ENCODE data around the gene PEDS1. TPM values are rescaled to one million over a fixed set of nuclear protein-coding genes. Genes with fewer than 3 reads are reported as not detected.

PEDS1 gene
- total and polyA plus RNA-seq, 10 of the 15 experiments (the other 5 are each of a cell fraction or from before 2014, with no cell fraction given), result 1.7 to 25.6 (median 16.8) TPM

DNA sequence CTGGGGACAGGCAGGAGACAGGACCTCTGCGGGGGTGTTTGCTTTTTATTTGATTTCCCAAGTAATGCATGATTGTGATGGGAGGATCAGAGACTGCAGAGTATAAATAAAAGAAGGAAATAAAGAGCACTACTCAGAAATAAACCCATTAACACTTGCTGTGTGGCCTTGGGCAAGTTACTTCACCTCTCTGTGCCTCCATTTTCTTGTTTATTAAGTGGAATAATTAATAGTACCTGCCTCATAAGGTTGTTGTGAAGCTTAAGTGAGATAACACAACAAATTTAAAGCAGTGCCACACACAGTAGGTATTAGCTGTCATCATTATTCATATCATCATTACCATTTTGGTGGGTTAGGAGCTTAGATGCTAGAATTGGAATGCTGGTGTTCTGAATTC is 45.2 kb upstream of the PEDS1 start (continued):
- TF ChIP-seq, protein P1, sequence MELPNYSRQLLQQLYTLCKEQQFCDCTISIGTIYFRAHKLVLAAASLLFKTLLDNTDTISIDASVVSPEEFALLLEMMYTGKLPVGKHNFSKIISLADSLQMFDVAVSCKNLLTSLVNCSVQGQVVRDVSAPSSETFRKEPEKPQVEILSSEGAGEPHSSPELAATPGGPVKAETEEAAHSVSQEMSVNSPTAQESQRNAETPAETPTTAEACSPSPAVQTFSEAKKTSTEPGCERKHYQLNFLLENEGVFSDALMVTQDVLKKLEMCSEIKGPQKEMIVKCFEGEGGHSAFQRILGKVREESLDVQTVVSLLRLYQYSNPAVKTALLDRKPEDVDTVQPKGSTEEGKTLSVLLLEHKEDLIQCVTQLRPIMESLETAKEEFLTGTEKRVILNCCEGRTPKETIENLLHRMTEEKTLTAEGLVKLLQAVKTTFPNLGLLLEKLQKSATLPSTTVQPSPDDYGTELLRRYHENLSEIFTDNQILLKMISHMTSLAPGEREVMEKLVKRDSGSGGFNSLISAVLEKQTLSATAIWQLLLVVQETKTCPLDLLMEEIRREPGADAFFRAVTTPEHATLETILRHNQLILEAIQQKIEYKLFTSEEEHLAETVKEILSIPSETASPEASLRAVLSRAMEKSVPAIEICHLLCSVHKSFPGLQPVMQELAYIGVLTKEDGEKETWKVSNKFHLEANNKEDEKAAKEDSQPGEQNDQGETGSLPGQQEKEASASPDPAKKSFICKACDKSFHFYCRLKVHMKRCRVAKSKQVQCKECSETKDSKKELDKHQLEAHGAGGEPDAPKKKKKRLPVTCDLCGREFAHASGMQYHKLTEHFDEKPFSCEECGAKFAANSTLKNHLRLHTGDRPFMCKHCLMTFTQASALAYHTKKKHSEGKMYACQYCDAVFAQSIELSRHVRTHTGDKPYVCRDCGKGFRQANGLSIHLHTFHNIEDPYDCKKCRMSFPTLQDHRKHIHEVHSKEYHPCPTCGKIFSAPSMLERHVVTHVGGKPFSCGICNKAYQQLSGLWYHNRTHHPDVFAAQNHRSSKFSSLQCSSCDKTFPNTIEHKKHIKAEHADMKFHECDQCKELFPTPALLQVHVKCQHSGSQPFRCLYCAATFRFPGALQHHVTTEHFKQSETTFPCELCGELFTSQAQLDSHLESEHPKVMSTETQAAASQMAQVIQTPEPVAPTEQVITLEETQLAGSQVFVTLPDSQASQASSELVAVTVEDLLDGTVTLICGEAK (IDR thresholded peaks at IDR 0.05; ENCODE audit: borderline replicate concordance), result no peak
- TF ChIP-seq, protein P2, sequence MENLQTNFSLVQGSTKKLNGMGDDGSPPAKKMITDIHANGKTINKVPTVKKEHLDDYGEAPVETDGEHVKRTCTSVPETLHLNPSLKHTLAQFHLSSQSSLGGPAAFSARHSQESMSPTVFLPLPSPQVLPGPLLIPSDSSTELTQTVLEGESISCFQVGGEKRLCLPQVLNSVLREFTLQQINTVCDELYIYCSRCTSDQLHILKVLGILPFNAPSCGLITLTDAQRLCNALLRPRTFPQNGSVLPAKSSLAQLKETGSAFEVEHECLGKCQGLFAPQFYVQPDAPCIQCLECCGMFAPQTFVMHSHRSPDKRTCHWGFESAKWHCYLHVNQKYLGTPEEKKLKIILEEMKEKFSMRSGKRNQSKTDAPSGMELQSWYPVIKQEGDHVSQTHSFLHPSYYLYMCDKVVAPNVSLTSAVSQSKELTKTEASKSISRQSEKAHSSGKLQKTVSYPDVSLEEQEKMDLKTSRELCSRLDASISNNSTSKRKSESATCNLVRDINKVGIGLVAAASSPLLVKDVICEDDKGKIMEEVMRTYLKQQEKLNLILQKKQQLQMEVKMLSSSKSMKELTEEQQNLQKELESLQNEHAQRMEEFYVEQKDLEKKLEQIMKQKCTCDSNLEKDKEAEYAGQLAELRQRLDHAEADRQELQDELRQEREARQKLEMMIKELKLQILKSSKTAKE (IDR thresholded peaks at IDR 0.05; ENCODE audit: low read depth, poor library complexity, severe bottlenecking), result no peak
- TF ChIP-seq CHD2 (IDR thresholded peaks at IDR 0.05; ENCODE audit: borderline replicate concordance, low read depth, low read length) (no peak), WRNIP1 (IDR thresholded peaks at IDR 0.05; ENCODE audit: borderline replicate concordance, low read depth, low read length) (no peak), MYC (IDR thresholded peaks at IDR 0.05; ENCODE audit: insufficient read depth, insufficient read length, insufficient replicate concordance, low read length, severe bottlenecking) (no peak), HDGF (IDR thresholded peaks at IDR 0.05) (no peak), RAD51 (IDR thresholded peaks at IDR 0.05) (no peak), TCF3 (IDR thresholded peaks at IDR 0.05; ENCODE audit: borderline replicate concordance, insufficient read depth, low read depth, low read length) (no peak)
- TF ChIP-seq, protein P3, sequence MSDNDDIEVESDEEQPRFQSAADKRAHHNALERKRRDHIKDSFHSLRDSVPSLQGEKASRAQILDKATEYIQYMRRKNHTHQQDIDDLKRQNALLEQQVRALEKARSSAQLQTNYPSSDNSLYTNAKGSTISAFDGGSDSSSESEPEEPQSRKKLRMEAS (IDR thresholded peaks at IDR 0.05; ENCODE audit: low read depth, low read length), result no peak
- TF ChIP-seq, protein P4, sequence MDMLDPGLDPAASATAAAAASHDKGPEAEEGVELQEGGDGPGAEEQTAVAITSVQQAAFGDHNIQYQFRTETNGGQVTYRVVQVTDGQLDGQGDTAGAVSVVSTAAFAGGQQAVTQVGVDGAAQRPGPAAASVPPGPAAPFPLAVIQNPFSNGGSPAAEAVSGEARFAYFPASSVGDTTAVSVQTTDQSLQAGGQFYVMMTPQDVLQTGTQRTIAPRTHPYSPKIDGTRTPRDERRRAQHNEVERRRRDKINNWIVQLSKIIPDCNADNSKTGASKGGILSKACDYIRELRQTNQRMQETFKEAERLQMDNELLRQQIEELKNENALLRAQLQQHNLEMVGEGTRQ (IDR thresholded peaks at IDR 0.05; ENCODE audit: borderline replicate concordance, low read depth, low read length), result no peak
- TF ChIP-seq, protein P5, sequence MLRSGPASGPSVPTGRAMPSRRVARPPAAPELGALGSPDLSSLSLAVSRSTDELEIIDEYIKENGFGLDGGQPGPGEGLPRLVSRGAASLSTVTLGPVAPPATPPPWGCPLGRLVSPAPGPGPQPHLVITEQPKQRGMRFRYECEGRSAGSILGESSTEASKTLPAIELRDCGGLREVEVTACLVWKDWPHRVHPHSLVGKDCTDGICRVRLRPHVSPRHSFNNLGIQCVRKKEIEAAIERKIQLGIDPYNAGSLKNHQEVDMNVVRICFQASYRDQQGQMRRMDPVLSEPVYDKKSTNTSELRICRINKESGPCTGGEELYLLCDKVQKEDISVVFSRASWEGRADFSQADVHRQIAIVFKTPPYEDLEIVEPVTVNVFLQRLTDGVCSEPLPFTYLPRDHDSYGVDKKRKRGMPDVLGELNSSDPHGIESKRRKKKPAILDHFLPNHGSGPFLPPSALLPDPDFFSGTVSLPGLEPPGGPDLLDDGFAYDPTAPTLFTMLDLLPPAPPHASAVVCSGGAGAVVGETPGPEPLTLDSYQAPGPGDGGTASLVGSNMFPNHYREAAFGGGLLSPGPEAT (IDR thresholded peaks at IDR 0.05; ENCODE audit: low read depth), result no peak

Measured in GM12878 (cell line).